GM18517 (cell line): ENCODE data around the gene GAK.
"Not testable (repeated sequence)": the region's sequence is repeated elsewhere in the genome, so short reads cannot be mapped to it uniquely, and the experiment has no call there.

Experiments
- ATAC-seq: cut with Tn5 transposase; IDR thresholded peaks from one replicate; pipeline ENCODE4 v1.9.1; 2021; ENCODE audit warnings: mild to moderate bottlenecking, moderate library complexity; ENCODE audit not compliant: unreplicated experiment

The GAK gene

GRCh38 chr4:929096-929765 lies 2.9 kb downstream of the GAK start:
- ATAC-seq, result no peak

- not testable (repeated sequence) for ATAC-seq
These were observed 4.5 kb downstream of the GAK start for GRCh38 chr4:927566-927965.

GRCh38 chr4:926538-926937 lies 5.6 kb downstream of the GAK start:
- ATAC-seq, result no peak

- no peak for ATAC-seq
These were observed 6.2 kb downstream of the GAK start for GRCh38 chr4:925771-926500.

- no peak for ATAC-seq
These were observed 6.9 kb downstream of the GAK start for GRCh38 chr4:925171-925570.

- ATAC-seq, result no peak
These were observed 7.7 kb downstream of the GAK start for GRCh38 chr4:924107-925096.

GRCh38 chr4:921830-922331 lies 10.2 kb downstream of the GAK start:
- ATAC-seq, result no peak

GRCh38 chr4:919004-919680 lies 13.0 kb downstream of the GAK start:
- ATAC-seq, result not testable (repeated sequence)

- not testable (repeated sequence) for ATAC-seq
These were observed 13.5 kb downstream of the GAK start for GRCh38 chr4:918591-918990.

- ATAC-seq, result no peak
These were observed 14.1 kb downstream of the GAK start for GRCh38 chr4:917992-918391.

- ATAC-seq, result no peak
These were observed 14.7 kb downstream of the GAK start for GRCh38 chr4:917466-917865.

GRCh38 chr4:915595-915994 lies 16.5 kb downstream of the GAK start:
- ATAC-seq, result no peak

- ATAC-seq, result no peak
These were observed 17.1 kb downstream of the GAK start for GRCh38 chr4:915041-915474.

GRCh38 chr4:914531-914930 lies 17.6 kb downstream of the GAK start:
- ATAC-seq, result no peak

GRCh38 chr4:913280-913618 lies 18.9 kb downstream of the GAK start:
- ATAC-seq, result no peak

- no peak for ATAC-seq
These were observed 19.4 kb downstream of the GAK start for GRCh38 chr4:912548-913279.

- no peak for ATAC-seq
These were observed 20.1 kb downstream of the GAK start for GRCh38 chr4:911871-912490.

- no peak for ATAC-seq
These were observed 20.8 kb downstream of the GAK start for GRCh38 chr4:911221-911751.

- ATAC-seq, result no peak
These were observed 21.6 kb downstream of the GAK start for GRCh38 chr4:910366-911091.
